Measurements from ENCODE around the gene ZNF536.
"Not testable (repeated sequence)": the region's sequence is repeated elsewhere in the genome, so short reads cannot be mapped to it uniquely, and the experiment has no call there.

The ZNF536 gene

DNA sequence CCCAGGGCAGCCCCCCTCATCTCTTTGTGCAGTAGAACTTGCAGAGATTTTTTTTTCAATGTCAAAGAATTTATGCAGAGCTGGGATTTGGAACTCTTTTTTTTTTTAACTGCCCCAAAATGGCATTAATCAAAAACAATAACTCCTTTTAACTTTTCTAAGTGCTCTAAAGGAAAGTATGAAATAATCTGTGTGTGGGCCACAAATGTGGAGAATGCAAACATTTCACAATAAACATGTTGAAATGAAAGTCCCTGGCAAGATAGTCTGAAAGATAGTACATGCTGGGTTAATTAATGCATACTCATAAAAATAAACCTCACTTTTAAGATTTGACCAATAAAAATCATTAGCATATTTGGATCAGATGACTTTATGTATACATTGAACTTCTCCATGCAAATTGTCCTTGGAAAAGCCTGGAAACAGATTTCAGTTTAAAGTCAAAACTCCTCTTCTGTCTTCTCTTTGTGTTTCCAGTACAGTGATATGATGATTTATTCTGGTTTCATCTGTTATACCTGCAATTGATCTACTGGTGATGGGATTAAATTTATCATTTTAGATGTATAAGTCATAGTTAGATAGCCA lies 30.5 kb upstream of the ZNF536 start:
- no peak for DNase-seq (ENCODE audit: low read depth in 2 of 2)

DNA sequence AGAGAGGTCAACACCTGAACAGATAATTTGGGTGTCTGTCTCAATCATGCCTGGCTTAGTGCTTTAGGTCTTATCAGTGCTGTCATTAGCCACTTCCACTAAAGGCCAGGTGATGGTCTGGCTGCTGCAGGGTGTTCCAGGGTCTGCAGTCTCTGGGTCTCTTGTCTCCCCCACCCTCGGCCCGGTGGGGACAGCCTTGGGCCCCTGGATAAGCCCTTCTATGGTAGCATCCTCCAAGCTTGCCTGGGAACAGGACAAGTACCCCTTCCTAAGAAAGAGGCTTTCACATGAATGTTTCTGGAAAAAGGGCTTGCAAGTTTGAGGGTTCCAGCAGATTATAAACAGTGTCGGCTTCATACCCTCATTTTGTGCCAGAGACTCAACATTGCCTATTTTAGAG lies 29.3 kb upstream of the ZNF536 start:
- DNase-seq (ENCODE audit: low read depth in 2 of 2) = no peak

DNA sequence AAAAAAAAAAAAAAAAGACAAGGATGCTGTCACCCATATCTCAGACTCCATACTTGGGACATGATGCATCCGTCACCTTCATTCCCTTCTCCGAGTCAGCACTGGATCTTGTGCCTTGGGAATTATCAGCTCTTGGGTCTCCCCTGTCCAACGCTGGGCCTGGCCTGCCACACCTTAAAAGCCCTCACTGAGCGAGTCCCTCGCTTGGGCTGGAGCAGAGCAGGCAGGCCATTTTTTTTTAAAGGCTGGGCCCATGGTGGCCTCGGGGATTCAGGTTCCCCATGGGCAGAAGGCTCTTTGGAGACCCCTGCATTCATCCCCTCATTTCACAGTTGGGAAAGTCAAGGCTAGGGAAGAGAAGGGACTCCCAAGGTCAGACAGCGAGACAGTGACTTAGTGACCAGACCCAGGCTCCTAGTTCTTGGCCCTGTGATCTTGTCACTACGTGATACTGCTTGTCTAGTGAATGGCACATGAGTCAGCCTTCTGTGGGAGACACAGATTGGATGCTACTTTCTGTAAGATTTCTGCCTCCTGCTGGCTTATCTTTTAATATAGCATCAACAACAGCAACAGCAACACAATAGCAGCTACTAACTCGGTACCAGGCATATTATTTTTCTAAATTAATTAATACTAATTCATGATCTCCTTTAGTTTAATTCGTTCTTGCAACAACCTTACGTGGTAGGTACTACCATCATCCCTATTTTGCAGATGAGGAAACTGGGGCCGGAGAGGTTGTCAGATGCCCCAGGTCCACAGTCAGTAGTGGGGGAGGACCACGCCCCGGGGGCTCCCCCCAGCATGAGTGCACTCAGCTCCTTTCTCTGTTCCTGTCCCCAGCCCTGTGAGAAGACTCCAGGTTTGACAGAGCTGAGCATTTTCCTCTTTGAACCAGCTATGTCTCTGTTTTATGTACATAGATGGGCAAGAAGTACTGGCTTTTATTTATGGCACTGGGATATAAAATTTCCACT lies 27.4 kb upstream of the ZNF536 start:
- no peak for DNase-seq (ENCODE audit: low read depth in 2 of 2)

DNA sequence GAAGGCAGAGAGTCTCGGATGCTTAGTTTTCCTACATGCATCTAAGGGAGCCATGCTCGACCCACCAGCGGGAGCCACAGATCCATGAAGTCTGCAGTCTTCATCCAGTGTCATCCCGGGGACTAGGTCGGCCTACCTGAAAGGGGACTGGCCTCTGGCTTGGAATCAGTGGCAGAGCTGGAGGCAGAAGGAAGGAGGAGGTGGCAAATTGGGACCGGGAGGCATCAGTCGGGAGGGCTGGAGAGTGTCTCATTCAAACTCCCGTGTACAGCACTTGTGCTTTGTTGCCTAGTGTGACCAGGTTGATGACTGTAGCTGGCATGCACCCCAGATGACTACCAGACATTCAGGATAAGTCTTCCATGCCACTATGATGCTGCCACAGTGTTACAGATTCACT lies 26.5 kb upstream of the ZNF536 start:
- no peak for DNase-seq (ENCODE audit: low read depth in 2 of 2)

DNA sequence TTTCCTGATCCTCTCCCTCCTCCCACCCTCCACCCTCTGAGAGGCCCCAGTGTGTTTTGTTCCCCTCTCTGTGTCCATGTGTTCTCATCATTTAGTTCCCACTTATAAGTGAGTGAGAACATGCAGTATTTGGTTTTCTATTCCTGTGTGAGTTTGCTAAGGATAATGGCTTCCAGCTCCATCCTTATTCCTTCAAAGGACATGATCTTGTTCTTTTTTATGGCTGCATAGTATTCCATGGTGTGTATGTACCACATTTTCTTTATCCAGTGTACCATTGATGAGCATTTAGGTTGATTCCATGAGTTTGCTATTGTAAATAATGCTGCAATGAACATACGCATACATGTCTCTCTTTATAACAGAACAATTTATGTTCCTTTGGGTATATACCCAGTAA lies 25.7 kb upstream of the ZNF536 start:
- DNase-seq (ENCODE audit: low read depth in 2 of 2) = not testable (repeated sequence)

DNA sequence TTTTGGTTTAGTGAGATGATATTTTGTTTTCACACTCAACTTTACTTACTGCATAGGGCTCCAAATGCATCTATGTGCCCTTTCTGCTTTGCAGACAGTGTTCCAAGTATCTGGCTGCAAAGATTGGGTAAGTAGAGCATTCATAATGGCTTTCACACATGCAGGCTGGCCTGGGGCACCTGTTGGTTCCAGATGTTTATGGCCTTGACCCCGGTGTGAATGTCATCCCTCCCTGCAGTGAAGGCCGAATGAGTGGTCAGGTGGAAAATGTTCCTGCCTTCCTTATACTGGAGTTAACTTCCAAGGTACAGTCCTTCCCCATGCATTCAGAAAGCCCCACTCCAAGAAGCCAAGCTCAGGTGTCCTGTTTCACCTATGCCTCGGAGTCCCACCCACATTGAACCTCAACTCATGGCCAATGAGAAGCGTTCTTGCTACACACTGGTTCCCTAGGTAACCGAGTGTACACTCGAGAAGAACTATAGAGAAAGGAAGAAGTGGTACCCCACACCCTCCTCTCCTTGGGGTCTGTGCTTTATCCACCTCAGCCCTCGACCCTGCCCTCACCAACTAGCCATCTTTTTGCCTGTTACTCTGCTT lies 23.0 kb upstream of the ZNF536 start:
- DNase-seq (ENCODE audit: low read depth in 2 of 2) = no peak

DNA sequence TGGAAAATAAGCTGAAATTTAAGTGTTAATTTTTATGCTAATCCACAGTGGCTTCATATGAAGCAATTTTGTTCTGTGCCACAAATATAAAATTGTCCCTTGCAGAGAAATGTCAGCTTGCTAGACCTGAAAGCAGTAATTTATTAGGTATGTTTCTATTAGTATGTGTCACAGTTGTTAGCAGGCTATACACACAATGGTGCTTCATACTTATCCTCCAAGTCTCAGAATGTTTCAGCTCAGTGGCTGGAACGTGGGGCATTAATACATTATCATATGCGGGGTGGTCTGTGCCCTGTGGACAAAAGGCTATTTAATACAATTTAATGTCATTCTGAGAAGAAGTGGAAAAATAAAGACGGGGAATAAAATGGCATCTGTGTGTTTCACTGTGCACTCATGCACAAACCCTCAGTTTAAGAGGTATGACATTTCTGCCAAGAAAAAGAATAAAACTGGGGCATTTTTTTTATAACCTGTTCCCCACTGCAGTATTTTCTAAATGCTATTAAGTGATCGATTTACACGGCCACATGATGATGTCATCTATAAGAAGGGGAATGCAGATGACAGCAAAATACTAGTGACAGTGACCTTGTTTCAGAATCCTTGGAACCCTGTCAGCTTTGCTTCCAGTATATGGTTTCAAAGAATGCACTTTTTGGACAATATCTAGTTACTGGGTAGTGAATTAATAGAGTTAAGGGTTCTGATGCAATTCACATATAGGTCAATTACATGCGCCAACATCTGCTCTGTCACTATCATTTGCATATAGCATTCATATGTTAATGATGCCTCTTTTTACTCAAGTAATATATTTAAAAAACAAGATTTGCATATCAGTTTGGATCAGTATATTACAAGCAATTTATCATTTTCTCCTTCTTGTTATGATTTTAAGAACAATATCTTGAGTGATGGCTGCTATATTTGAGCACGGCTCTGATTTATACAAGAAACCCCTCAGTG lies 21.2 kb upstream of the ZNF536 start:
- DNase-seq (ENCODE audit: low read depth in 2 of 2) = no peak

DNA sequence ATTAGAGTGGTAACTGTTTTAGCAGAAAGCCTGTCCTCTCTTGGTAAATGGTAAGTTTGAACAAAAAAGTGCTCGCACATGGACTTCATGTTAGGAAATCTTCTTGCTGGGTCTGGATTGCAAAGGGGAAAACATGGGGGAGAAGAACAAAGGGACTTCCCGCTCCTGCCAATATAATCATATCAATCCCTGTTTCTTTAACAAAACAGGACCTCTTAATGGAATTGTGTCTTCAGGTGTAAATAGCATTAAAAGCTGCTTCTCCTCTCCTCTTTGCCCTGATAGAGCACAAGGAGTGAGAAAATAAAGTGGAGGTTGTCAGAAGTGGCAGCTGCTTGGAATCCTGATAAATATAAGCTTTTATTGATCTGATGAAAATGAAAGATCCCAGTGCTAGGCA lies 20.4 kb upstream of the ZNF536 start:
- no peak for DNase-seq (ENCODE audit: low read depth in 2 of 2)

DNA sequence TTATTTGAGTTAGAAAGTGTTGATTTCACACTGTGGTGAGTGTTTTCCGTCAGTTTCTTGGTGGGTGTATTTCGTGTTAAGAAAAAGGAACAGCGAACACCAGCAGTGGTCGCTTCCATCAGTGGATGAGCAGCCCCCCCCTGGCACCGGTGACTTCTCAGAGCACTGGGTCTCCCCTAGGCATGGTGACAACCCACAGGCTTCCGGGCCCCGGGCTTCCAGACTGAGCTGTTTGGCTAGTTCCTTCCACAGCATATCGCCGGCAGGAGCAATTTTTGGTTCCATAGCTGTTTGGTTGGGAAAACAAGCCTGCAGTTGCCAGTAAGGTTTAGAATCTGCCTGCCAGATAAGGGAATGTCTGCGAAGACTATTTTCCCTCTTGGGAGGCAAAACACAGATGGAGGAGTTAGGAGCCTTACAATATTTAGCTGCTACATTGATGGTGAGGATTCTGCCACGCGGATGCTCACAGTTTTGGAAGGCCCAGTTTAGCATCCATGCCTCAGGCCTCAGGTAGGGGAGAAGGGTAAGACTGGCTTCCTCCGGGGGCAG lies 18.7 kb upstream of the ZNF536 start:
- no peak for DNase-seq (ENCODE audit: low read depth in 2 of 2)

DNA sequence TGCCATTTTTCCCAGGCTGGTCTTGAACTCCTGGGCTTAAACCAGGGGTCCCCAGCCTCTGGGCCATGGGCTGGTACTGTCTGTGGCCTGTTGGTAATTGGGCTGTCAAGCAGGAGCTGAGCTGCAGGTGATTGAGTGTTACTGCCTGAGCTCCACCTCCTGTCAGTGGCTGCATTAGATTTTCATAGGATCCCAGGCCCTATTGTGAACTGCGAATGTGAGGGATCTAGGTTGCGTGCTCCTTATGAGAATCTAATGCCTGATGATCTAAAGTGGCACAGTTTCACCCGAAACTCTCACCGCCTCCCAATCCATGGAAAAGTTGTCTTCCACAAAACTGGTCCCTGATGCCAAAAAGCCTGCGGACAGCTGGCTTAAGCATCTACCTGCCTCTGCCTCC lies 16.6 kb upstream of the ZNF536 start:
- DNase-seq (ENCODE audit: low read depth in 2 of 2) = no peak

DNA sequence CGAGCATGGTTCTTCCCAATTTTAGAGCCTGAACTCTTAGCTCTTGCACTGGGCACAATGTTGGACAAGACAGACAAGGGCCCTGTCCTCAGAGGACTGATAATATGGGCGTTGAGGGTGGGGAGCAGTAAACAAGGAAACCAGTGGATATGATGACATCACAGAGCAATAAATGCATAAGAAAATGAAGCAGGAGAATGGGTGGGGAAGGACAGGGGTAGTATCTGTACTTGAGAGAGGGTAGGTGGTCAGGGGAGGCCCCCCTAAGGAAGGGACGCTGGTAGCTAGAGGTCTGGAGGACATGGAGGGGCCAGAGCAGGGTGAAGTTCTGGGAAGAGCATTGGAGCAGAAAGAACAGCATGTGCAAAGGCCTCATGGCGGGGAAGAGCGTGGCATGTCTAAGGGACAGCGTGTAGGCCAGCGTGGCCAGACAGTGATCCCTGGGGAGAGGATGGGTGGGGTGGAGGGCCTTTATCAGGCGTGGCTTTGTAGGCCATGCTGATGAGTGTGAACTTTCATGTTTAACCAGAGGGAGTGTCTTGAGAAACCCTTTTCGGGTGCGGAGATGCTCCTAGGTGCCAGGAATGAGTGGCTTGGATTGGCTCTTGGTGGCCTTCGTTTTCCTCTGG lies 15.1 kb upstream of the ZNF536 start:
- DNase-seq (ENCODE audit: low read depth in 2 of 2) = no peak

DNA sequence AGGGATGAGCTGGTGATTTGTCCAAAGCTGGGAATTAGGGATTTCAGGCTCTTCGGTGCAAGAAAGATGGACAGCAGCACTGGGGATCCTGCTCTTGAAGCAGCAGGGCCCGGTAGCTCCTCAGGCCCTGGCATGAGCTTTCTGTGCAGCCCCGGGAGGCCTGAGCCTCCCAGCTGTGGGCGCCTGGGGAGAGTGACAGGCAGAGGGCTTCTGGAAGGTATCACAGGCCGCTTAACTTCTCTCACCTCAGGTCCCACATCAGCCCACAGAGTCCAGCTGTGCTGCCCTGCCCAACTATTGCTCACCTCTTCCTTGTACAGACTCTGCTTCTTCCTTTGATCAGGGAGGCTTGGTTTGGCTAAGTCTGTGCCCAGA lies 14.6 kb upstream of the ZNF536 start:
- no peak for DNase-seq (ENCODE audit: low read depth in 2 of 2)

DNA sequence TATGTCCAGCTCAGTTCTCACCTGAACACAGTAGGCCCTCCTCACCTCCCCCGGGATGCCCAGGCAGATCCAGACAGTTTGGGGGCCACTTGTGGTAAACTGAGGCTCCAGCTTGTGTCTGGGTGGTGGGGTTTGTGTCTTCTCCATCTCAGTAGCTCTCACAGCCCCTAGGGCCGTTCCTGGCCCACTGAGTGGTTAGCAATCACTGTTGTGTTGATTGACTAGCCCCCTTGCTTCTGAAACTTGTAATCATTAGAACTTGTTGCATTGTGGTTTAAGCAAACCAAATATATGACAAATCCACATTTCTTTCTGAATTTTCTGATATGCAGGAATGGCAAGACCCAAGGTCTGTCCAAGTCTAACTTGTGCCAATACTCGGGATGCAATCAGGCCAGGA lies 13.9 kb upstream of the ZNF536 start:
- DNase-seq (ENCODE audit: low read depth in 2 of 2) = no peak

DNA sequence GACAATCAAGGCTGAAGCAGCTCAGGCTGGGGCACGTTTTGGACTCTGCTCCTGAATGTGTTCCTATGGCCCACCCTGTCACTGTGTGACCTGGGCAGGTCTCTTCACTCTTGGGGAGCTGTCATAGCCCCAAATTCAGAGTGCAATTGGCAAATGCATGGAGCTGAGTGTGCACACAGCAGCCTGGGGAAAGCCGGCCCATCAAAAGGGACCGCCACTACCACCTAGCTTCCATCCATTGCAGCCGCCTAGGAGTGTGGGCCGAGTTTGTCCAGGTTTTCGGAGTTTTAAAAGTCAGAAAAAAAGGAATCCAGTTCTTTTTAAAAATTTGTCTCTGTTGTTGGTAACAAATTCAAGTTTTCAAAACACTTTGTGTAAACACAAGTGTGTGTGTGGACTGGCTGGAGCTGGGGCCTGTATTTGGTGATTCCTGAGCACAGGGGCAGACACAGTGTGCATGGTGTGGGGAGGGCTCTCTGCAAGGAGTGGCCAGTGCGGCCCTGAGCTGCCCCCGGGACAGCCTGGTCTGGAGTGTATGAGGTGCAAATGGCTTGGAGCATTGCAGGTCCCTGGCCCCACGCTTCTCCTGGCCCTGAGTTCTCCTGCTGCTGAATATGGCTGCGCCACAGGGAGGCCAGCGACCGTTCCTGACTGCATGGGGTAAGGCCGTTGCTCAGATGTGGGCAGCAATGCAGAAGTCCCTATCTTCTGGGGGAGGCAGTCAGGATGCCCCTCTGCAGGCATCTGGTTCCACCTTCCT lies 13.2 kb upstream of the ZNF536 start:
- DNase-seq (ENCODE audit: low read depth in 2 of 2) = no peak

DNA sequence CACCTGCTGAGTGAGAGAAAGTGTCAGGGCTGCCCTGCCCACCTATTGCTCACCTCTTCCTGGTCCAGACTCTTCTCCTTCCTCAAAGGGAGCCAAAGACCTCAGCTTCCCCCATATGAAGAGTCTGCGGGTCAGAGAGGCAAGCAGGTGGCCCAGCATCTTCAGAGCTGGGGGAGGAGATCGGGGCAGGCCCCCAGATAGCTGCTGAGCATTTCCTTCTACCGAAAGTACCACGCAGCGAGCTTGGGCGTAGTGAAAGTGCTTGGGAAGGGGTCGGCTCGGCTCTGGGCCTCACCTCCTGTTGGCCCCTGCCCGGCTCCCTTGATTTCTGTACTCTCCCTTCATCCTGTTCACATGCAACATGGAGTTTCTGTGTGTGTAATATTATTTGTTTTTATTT lies 12.2 kb upstream of the ZNF536 start:
- no peak for DNase-seq (ENCODE audit: low read depth in 2 of 2)

DNA sequence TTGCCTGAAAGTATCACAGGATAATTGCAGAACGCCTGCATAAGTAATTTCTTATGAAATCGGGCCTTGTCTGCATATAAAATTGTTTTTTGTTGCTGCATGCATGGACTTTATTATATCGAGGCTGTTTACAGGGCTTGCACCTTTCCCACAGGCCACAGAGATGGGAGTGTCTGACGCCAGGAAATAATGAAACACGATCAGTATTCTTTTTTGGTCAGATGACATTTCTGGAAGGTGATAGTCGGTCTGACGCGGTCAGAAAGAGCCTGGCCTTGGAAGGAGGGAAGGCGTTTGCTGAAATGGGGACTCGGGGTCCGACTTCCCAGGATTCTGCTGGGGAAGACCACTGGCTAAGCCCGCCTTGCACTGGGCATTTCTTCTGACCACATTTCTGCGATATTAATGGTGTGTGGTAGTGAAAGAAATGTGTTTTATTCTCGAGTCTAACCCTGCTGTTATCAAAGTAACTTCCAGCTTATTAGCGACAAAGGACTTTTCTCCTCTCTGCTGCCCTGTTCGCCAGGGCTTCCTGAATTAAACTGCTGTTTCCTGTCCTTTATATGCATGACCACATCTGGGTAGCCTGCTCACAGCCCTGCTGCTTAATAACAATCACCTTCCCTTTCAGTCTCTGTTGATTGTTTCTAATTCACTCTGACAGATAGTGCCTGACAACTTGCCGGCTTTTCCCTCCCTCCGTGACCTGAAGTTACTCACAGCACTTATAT lies 11.6 kb upstream of the ZNF536 start:
- no peak for DNase-seq (ENCODE audit: low read depth in 2 of 2)

DNA sequence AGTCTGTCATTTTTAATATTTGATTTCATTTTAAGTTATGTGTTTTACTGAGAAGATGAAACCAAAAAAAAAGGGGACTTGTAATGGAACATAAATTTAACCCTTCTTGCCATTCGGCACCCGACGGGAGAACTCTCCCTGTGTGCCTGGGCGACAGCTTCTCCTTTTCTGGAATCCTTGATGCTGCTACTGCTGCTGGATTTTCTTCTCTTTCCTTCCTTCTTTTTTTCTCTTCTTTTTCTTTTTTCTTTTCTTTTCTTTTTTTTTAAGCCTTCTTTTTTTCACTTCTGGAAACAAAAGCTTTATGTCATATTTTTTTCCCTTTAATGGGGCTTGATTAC lies 11.1 kb upstream of the ZNF536 start:
- no peak for DNase-seq (ENCODE audit: low read depth in 2 of 2)

DNA sequence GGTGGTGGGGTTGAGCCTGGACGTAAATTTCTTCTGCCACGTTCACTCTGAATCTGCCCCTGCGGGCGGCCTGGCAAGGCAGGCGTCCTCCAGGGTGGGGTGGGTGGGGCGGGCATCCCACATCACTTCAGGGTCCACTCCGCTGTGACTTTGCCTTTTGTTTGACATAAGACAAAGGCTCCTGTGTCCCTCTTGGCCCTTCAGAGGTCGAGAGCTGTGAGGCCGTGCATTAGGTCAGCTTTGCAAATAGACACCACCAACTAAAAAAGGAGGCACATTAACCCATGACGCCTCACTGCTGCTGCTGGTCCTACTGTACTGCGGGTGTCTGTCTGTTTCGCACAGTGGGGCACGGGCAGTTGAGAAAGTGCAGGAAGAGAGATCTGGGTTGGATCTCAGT lies 10.5 kb upstream of the ZNF536 start:
- DNase-seq (ENCODE audit: low read depth in 2 of 2) = no peak

DNA sequence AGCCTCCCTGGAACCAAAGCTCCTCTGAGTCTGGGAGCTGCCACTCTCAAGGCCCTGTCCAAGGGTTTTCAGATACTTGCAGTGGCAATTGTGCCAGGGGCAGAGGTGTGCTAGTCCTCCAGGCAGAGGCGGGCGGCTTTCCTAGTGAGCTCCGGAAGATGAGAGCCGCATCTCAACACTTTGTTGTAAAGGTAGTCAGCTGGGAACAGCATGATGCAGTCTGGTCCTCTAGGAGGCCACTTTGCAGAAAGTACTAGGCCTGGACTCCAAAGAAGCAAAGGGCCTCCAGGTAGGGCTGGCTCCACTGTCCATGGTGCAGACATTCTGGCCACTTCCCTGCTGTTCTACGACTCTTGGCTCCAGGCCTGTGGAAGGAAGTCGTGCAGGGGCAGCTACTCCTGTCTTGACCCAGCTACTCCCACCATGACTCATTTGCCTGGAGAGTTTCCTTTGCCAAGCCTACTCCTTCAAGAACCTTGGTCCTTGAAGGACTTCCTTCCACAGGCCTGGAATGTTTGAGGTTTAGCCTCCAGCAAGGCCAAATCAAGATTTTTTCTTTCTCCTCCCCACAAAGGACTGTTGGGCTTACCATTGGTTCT lies 9.9 kb upstream of the ZNF536 start:
- DNase-seq (ENCODE audit: low read depth in 2 of 2) = no peak

All from stimulated activated CD4-positive, alpha-beta T cell treated with anti-CD3 and anti-CD28 coated beads, Interleukin-15, amount 100 ng/mL, for 48 hours (primary cell).